ENCODE data around the gene XCL2. TPM values are rescaled to one million over a fixed set of nuclear protein-coding genes. Genes with fewer than 3 reads are reported as not detected.

XCL2 gene
- total and polyA plus RNA-seq, 10 of the 15 experiments (the other 5 are each of a cell fraction or from before 2014, with no cell fraction given): 0.50 to 299 (median 4.8) TPM

- ATAC-seq (no peak), DNase-seq (ENCODE audit: low read depth, low spot score) (no peak), FAIRE-seq (no peak)
- intact Hi-C loops (cut with micrococcal nuclease; ENCODE audit: unreplicated experiment): loop anchor here (10.0 kb wide), 1 partner anchor 86 kb away; no protein-coding TSS in a partner anchor
- Histone ChIP-seq H3K9ac (ENCODE audit: control insufficient read depth, insufficient read depth, low read length) (no peak overlapping the region), H3K36me3 (ENCODE audit: control insufficient read depth in 2 of 2, insufficient read depth in 2 of 2, low read length in 1 of 2) (no peaks in the 10 kb centered on the region), H2AFZ (ENCODE audit: control insufficient read depth, low read depth, low read length) (no peak overlapping the region), H3K27ac (ENCODE audit: control insufficient read depth, insufficient read depth) (no peak overlapping the region), H3K4me3 (no peak overlapping the region), H3K9me3 (replicated peaks; ENCODE audit: control insufficient read depth, insufficient read depth, low read length) (no peaks in the 10 kb centered on the region), H3K79me2 (ENCODE audit: control insufficient read depth, insufficient read depth, low read length) (no peaks in the 10 kb centered on the region), H4K20me1 (ENCODE audit: control insufficient read depth, insufficient read depth) (no peaks in the 10 kb centered on the region), H3K4me1 (ENCODE audit: control insufficient read depth, insufficient read depth, low read length) (no peaks in the 10 kb centered on the region; the same call in 1 of the 2 replicates), H3K4me2 (ENCODE audit: control insufficient read depth, insufficient read depth) (no peak overlapping the region), H3K27me3 (replicated peaks in 1 of 2; ENCODE audit: control insufficient read depth in 2 of 2, insufficient read depth in 2 of 2, low read length in 1 of 2) (no peaks in the 10 kb centered on the region)
- ChIA-PET RAD21 (ENCODE audit: unreplicated experiment) (interaction anchor here (0.7 to 8.0 kb wide), 8 partner anchors 14 to 109 kb away, joined by 3 to 218 read pairs (median 26); no protein-coding TSS in a partner anchor), POLR2A (interaction anchor here (0.6 to 7.3 kb wide), 5 partner anchors 15 to 1904 kb away, joined by 3 to 56 read pairs (median 5); no protein-coding TSS in a partner anchor), SMC1A (ENCODE audit: uncharacterized antibody, unreplicated experiment) (interaction anchor here (0.6 to 8.0 kb wide), 13 partner anchors 8 to 559 kb away, joined by 3 to 257 read pairs (median 4); partner anchors contain the start of gene XCL2), CTCF (interaction anchor here (0.7 to 2.4 kb wide), 5 partner anchors 9 to 208 kb away, joined by 3 to 10 read pairs (median 4); no protein-coding TSS in a partner anchor)
- 17% methylated on average over 1 of the region's 1 CpG for WGBS (ENCODE audit: insufficient coverage, insufficient replicate concordance, low lambda C conversion rate, missing lambda C conversion rate)
- in situ Hi-C loops (cut with MboI): no loop called here
- no TSS peak for BruUV-seq (replicated peaks)
- no peak for TF ChIP-seq RELA (IDR thresholded peaks at IDR 0.05; ENCODE audit: borderline replicate concordance, partially characterized antibody)
- TF ChIP-seq, protein P1, sequence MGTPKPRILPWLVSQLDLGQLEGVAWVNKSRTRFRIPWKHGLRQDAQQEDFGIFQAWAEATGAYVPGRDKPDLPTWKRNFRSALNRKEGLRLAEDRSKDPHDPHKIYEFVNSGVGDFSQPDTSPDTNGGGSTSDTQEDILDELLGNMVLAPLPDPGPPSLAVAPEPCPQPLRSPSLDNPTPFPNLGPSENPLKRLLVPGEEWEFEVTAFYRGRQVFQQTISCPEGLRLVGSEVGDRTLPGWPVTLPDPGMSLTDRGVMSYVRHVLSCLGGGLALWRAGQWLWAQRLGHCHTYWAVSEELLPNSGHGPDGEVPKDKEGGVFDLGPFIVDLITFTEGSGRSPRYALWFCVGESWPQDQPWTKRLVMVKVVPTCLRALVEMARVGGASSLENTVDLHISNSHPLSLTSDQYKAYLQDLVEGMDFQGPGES (IDR thresholded peaks at IDR 0.05): no peak
- TF ChIP-seq ASH2L (IDR thresholded peaks at IDR 0.05; ENCODE audit: borderline replicate concordance, low read depth): no peak
- TF ChIP-seq MXI1 (IDR thresholded peaks at IDR 0.05; ENCODE audit: low read depth, low read length): no peak
- TF ChIP-seq, protein P2, sequence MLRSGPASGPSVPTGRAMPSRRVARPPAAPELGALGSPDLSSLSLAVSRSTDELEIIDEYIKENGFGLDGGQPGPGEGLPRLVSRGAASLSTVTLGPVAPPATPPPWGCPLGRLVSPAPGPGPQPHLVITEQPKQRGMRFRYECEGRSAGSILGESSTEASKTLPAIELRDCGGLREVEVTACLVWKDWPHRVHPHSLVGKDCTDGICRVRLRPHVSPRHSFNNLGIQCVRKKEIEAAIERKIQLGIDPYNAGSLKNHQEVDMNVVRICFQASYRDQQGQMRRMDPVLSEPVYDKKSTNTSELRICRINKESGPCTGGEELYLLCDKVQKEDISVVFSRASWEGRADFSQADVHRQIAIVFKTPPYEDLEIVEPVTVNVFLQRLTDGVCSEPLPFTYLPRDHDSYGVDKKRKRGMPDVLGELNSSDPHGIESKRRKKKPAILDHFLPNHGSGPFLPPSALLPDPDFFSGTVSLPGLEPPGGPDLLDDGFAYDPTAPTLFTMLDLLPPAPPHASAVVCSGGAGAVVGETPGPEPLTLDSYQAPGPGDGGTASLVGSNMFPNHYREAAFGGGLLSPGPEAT (IDR thresholded peaks at IDR 0.05; ENCODE audit: low read depth): no peak
- TF ChIP-seq, protein P3, sequence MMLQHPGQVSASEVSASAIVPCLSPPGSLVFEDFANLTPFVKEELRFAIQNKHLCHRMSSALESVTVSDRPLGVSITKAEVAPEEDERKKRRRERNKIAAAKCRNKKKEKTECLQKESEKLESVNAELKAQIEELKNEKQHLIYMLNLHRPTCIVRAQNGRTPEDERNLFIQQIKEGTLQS (IDR thresholded peaks at IDR 0.05; ENCODE audit: borderline replicate concordance, extremely low read depth, low read depth, low read length): no peak
- no peak for TF ChIP-seq PAX8 (IDR thresholded peaks at IDR 0.05)
- no peak for TF ChIP-seq RB1 (IDR thresholded peaks at IDR 0.05; ENCODE audit: borderline replicate concordance)
- TF ChIP-seq BACH1 (IDR thresholded peaks at IDR 0.05; ENCODE audit: borderline replicate concordance): no peak
- TF ChIP-seq SP1 (IDR thresholded peaks at IDR 0.05; ENCODE audit: low read depth, low read length): no peak
- TF ChIP-seq ZNF384 (IDR thresholded peaks at IDR 0.05; ENCODE audit: borderline replicate concordance, low read depth, low read length): no peak
- TF ChIP-seq KLF5 (IDR thresholded peaks at IDR 0.05; ENCODE audit: partially characterized antibody): no peak
- TF ChIP-seq RAD51 (IDR thresholded peaks at IDR 0.05): no peak
- no peak for TF ChIP-seq E2F8 (IDR thresholded peaks at IDR 0.05; ENCODE audit: low read depth, partially characterized antibody)
- TF ChIP-seq NFYA (IDR thresholded peaks at IDR 0.05; ENCODE audit: borderline replicate concordance, low read depth, low read length): no peak
These were observed 7.2 kb upstream of the XCL2 start for GRCh38 chr1:168550971-168551370.
